WTC11 (cell line): Measurements from ENCODE around the gene PDZRN3. TPM values are rescaled to one million over a fixed set of nuclear protein-coding genes. Genes with fewer than 3 reads are reported as not detected.

Experiments used
- ATAC-seq: fragments of 200-7000 bp; cut with Tn5 transposase; 2 replicates; pipeline ENCODE4 v1.10.0; 2021; ENCODE audit warnings: mild to moderate bottlenecking, moderate library complexity
- CTCF ChIA-PET: fragments of 300-600 bp; sonication (Branson Sonifier 250); formaldehyde crosslinking; loops from one replicate; lab custom pipeline; 2021; ENCODE audit warnings: antibody characterized with exemption; lab: Charles Lee
- POLR2A ChIA-PET: fragments of 350-600 bp; sonication (Branson Sonifier 250); formaldehyde crosslinking; loops from one replicate; lab custom pipeline; 2021; ENCODE audit warnings: antibody characterized with exemption; lab: Charles Lee
- DNase-seq: peaks from one replicate; pipeline ENCODE4 v3.0.0; 2021; ENCODE audit warnings: low spot score
- H3K27ac Mint-ChIP-seq: 2 replicates; pipeline ENCODE4 v1.8.0; 2021; ENCODE audit warnings: mixed read lengths
- H3K27me3 Mint-ChIP-seq: 2 replicates; pipeline ENCODE4 v1.8.0; 2021; ENCODE audit warnings: low read depth, mild to moderate bottlenecking, moderate library complexity, mixed read lengths
- H3K36me3 Mint-ChIP-seq: 2 replicates; pipeline ENCODE4 v1.8.0; 2021; ENCODE audit warnings: mixed read lengths
- H3K4me1 Mint-ChIP-seq: 2 replicates; pipeline ENCODE4 v1.8.0; 2022; ENCODE audit warnings: mixed read lengths
- H3K4me3 Mint-ChIP-seq: 2 replicates; pipeline ENCODE4 v1.8.0; 2021; ENCODE audit warnings: mild to moderate bottlenecking, moderate library complexity, mixed read lengths
- H3K9me3 Mint-ChIP-seq: 2 replicates; pipeline ENCODE4 v1.8.0; 2021; ENCODE audit warnings: mixed read lengths
- GTF2I ChIP-seq: fragments of 250-450 bp; sonication (Bioruptor Pico); conservative IDR thresholded peaks from 2 replicates; pipeline ENCODE4 v1.4.0; 2021; ENCODE audit warnings: mild to moderate bottlenecking
- HMGA2 ChIP-seq: fragments of 250-450 bp; sonication (Bioruptor Pico); IDR thresholded peaks from 2 replicates; pipeline ENCODE4 v1.4.0; 2021; ENCODE audit warnings: mild to moderate bottlenecking, moderate library complexity
- NFE2L1 ChIP-seq: sonication (generic); formaldehyde crosslinking; IDR thresholded peaks from 2 replicates; pipeline ENCODE4 v1.8.1; 2023; ENCODE audit warnings: missing genetic modification reagents
- TCF7 ChIP-seq: sonication (generic); formaldehyde crosslinking; IDR thresholded peaks from 2 replicates; pipeline ENCODE4 v1.8.0; 2022; ENCODE audit warnings: mild to moderate bottlenecking, low read depth, missing genetic modification reagents, moderate library complexity
- ZNF138 ChIP-seq: sonication (generic); formaldehyde crosslinking; conservative IDR thresholded peaks from 2 replicates; pipeline ENCODE4 v1.8.1; 2022; ENCODE audit warnings: mild to moderate bottlenecking, moderate library complexity, missing genetic modification reagents
- ZNF263 ChIP-seq: sonication (generic); formaldehyde crosslinking; IDR thresholded peaks from 2 replicates; pipeline ENCODE4 v1.8.1; 2022; ENCODE audit warnings: low read depth, mild to moderate bottlenecking, moderate library complexity, missing genetic modification reagents
- ZNF317 ChIP-seq: sonication (generic); formaldehyde crosslinking; IDR thresholded peaks from 2 replicates; pipeline ENCODE4 v1.8.1; 2023; ENCODE audit warnings: low read depth, mild to moderate bottlenecking, moderate library complexity, missing genetic modification reagents, borderline replicate concordance
- total RNA-seq: library from RNA; stranded (reverse); gene quantifications from 3 replicates; pipeline ENCODE4 v1.2.3, GENCODE V29; 2021
- TF ChIP-seq, protein P1 (sequence below): sonication (generic); formaldehyde crosslinking; IDR thresholded peaks from 2 replicates; pipeline ENCODE4 v1.8.1; 2023; ENCODE audit warnings: mild to moderate bottlenecking, missing genetic modification reagents, borderline replicate concordance
- TF ChIP-seq, protein P2 (sequence below): fragments of 250-450 bp; sonication (Bioruptor Pico); conservative IDR thresholded peaks from 2 replicates; pipeline ENCODE4 v1.9.0; 2021; ENCODE audit warnings: mild to moderate bottlenecking
- TF ChIP-seq, protein P3 (sequence below): fragments of 200-600 bp; IDR thresholded peaks from 2 replicates; pipeline ENCODE4 v1.8.0; 2022; ENCODE audit warnings: antibody characterized with exemption
- TF ChIP-seq, protein P4 (sequence below): sonication (generic); formaldehyde crosslinking; conservative IDR thresholded peaks from 2 replicates; pipeline ENCODE4 v1.8.1; 2022; ENCODE audit warnings: mild to moderate bottlenecking, missing genetic modification reagents
- TF ChIP-seq, protein P5 (sequence below): fragments of 250-450 bp; sonication (Bioruptor Pico); IDR thresholded peaks from 2 replicates; pipeline ENCODE4 v1.9.0; 2021; ENCODE audit warnings: mild to moderate bottlenecking
- TF ChIP-seq, protein P6 (sequence below): sonication (generic); formaldehyde crosslinking; IDR thresholded peaks from 2 replicates; pipeline ENCODE4 v1.8.0; 2023; ENCODE audit warnings: mild to moderate bottlenecking, missing genetic modification reagents
- TF ChIP-seq, protein P7 (sequence below): sonication (generic); formaldehyde crosslinking; IDR thresholded peaks from 2 replicates; pipeline ENCODE4 v1.8.0; 2022; ENCODE audit warnings: mild to moderate bottlenecking, missing genetic modification reagents

The PDZRN3 gene
- total RNA-seq, 1 experiment from 2014 or later = 9.5 TPM

DNA sequence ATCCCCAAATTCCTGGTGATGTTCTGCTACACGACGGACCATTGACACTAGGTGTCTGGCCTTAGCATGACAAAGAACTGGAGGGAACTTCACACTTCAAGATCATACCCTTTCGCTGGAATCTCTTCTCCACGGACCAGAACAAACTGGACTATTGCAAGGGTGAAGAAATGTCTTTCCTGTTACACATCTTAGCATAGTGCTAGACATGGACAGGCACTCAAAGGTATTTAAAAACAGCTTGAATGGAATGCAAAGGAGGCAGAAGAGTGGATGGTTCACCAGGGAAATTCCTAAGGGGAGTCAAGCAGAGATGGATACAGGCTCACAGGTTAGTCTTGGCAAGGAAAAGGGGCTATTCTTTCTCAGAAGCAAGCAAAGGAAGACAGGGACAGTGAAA, 33.5 kb upstream of the PDZRN3 start:
- TF ChIP-seq ZNF138 (CRISPR knock-in tag) = no peak
- no peak for TF ChIP-seq HMGA2
- TF ChIP-seq, protein P1, sequence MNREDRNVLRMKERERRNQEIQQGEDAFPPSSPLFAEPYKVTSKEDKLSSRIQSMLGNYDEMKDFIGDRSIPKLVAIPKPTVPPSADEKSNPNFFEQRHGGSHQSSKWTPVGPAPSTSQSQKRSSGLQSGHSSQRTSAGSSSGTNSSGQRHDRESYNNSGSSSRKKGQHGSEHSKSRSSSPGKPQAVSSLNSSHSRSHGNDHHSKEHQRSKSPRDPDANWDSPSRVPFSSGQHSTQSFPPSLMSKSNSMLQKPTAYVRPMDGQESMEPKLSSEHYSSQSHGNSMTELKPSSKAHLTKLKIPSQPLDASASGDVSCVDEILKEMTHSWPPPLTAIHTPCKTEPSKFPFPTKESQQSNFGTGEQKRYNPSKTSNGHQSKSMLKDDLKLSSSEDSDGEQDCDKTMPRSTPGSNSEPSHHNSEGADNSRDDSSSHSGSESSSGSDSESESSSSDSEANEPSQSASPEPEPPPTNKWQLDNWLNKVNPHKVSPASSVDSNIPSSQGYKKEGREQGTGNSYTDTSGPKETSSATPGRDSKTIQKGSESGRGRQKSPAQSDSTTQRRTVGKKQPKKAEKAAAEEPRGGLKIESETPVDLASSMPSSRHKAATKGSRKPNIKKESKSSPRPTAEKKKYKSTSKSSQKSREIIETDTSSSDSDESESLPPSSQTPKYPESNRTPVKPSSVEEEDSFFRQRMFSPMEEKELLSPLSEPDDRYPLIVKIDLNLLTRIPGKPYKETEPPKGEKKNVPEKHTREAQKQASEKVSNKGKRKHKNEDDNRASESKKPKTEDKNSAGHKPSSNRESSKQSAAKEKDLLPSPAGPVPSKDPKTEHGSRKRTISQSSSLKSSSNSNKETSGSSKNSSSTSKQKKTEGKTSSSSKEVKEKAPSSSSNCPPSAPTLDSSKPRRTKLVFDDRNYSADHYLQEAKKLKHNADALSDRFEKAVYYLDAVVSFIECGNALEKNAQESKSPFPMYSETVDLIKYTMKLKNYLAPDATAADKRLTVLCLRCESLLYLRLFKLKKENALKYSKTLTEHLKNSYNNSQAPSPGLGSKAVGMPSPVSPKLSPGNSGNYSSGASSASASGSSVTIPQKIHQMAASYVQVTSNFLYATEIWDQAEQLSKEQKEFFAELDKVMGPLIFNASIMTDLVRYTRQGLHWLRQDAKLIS (CRISPR knock-in tag) = no peak
- TF ChIP-seq ZNF263 (CRISPR knock-in tag) = no peak
- no peak for TF ChIP-seq ZNF317 (CRISPR knock-in tag)
- TF ChIP-seq, protein P2, sequence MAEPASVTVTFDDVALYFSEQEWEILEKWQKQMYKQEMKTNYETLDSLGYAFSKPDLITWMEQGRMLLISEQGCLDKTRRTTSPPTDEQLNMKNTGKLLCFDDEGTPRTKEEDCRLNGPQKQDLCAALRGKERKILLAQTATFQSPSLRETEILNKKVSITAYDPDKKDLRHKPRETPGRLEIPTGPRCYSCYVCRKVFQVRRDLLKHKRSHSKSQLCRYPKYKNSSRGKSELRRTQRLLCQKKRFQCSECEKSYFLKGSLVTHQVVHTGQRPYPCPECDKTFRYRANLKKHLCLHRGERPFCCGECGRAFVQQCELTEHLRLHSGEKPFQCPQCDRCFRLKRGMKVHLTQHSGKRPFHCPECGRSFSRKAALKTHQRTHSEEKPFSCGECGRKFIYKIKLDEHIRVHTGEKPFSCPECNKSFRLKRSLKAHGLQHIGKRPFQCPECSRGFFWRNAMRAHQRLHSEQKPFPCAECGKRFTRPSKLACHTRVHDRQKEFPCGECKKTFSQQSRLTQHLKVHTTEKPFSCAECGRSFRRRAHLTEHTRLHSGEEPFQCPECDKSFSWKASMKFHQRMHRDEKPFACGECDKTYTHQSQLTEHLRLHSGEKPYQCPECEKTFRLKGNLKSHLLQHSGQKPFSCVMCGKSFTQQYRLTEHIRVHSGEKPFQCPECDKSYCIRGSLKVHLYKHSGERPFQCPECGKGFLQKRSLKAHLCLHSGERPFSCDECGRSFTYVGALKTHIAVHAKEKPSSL (CRISPR knock-in tag) = no peak
- TF ChIP-seq, all 79 proteins: peak for 0
- H3K4me3 Mint-ChIP-seq = no peak overlapping the region

DNA sequence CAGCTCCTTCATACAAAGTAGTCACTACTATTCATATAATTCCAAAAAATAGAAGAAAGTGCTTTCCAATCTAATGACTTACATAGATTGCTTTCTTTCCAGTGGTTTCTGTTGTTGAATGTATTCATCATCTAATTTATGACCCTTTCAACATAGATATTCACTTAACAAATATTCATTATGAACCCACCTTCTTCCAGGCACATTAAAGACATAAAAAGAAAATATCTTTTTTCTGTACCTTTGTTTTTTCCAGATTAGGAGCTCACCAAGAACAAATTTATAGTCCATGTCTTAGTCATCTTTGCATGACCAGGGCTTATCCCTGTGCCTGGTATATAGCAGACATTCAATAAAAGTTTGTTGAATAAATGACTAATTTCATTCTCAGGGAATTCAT, 32.4 kb upstream of the PDZRN3 start:
- DNase-seq = no peak
- no peak for TF ChIP-seq GTF2I (CRISPR knock-in tag)
- ATAC-seq = no peak
- Mint-ChIP-seq H3K4me3 (no peak overlapping the region), H3K9me3 (peaks cover 3% of the 10 kb centered on the region; the same call in 1 of the 2 replicates), H3K27ac (no peak overlapping the region), H3K4me1 (peaks cover 16% of the 10 kb centered on the region), H3K36me3 (no peaks in the 10 kb centered on the region), H3K27me3 (no peaks in the 10 kb centered on the region; the same call in 1 of the 2 replicates)
- ChIA-PET CTCF (no interaction called here), POLR2A (no interaction called here)

More for the DNA sequence above, 33.5 kb upstream of the PDZRN3 start:
- ATAC-seq (peak; percentile 80), DNase-seq (no peak)
- Mint-ChIP-seq H3K27me3 (no peaks in the 10 kb centered on the region; the same call in 1 of the 2 replicates), H3K36me3 (no peaks in the 10 kb centered on the region), H3K9me3 (peaks cover 3% of the 10 kb centered on the region; the same call in 1 of the 2 replicates), H3K4me1 (peaks cover 16% of the 10 kb centered on the region), H3K27ac (peak overlapping the region; percentile 0; the same call in 1 of the 2 replicates)
- ChIA-PET POLR2A (no interaction called here), CTCF (no interaction called here)

DNA sequence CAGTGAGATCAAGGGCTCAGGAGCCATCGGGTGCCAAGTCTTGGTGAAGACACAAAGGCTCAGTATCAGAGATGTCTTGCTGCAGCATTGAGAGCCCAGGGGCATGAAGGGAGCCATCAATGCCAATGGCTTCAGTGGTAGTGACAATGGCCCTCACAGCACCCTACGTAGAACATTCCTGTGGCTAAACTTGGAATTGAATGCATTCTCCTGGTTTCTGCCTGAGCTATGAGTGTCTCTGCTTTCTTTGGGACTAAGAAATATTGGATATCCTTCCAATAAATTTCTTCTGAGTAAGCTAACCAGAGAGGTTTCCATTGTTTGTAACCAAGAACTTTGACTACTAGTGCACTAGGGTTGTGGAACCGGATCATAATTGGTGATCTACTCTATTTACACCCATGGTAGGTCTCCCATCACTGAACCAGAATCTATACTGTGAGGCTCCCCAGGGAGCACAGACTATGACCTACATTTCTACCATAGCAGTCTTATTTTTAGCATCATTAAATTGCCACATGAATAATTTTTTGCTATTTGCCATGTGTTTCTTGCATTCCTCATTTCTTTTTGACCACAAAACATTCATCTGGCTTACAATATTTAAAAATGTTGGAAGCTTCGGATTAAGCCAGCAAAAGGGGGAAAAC, 31.6 kb upstream of the PDZRN3 start:
- CTCF ChIA-PET = no interaction called here
- no peak for ATAC-seq
- POLR2A ChIA-PET = no interaction called here
- Mint-ChIP-seq H3K4me1 (peaks cover 12% of the 10 kb centered on the region), H3K9me3 (peaks cover 3% of the 10 kb centered on the region; the same call in 1 of the 2 replicates), H3K27me3 (no peaks in the 10 kb centered on the region; the same call in 1 of the 2 replicates), H3K27ac (no peak overlapping the region), H3K4me3 (no peak overlapping the region), H3K36me3 (no peaks in the 10 kb centered on the region)
- DNase-seq = no peak
- TF ChIP-seq ZNF263 (CRISPR knock-in tag) (no peak), NFE2L1 (CRISPR knock-in tag) (no peak), TCF7 (no peak)
- TF ChIP-seq, protein P3, sequence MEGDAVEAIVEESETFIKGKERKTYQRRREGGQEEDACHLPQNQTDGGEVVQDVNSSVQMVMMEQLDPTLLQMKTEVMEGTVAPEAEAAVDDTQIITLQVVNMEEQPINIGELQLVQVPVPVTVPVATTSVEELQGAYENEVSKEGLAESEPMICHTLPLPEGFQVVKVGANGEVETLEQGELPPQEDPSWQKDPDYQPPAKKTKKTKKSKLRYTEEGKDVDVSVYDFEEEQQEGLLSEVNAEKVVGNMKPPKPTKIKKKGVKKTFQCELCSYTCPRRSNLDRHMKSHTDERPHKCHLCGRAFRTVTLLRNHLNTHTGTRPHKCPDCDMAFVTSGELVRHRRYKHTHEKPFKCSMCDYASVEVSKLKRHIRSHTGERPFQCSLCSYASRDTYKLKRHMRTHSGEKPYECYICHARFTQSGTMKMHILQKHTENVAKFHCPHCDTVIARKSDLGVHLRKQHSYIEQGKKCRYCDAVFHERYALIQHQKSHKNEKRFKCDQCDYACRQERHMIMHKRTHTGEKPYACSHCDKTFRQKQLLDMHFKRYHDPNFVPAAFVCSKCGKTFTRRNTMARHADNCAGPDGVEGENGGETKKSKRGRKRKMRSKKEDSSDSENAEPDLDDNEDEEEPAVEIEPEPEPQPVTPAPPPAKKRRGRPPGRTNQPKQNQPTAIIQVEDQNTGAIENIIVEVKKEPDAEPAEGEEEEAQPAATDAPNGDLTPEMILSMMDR = no peak
- TF ChIP-seq, protein P4, sequence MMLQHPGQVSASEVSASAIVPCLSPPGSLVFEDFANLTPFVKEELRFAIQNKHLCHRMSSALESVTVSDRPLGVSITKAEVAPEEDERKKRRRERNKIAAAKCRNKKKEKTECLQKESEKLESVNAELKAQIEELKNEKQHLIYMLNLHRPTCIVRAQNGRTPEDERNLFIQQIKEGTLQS (CRISPR knock-in tag) = no peak
- TF ChIP-seq, protein P5, sequence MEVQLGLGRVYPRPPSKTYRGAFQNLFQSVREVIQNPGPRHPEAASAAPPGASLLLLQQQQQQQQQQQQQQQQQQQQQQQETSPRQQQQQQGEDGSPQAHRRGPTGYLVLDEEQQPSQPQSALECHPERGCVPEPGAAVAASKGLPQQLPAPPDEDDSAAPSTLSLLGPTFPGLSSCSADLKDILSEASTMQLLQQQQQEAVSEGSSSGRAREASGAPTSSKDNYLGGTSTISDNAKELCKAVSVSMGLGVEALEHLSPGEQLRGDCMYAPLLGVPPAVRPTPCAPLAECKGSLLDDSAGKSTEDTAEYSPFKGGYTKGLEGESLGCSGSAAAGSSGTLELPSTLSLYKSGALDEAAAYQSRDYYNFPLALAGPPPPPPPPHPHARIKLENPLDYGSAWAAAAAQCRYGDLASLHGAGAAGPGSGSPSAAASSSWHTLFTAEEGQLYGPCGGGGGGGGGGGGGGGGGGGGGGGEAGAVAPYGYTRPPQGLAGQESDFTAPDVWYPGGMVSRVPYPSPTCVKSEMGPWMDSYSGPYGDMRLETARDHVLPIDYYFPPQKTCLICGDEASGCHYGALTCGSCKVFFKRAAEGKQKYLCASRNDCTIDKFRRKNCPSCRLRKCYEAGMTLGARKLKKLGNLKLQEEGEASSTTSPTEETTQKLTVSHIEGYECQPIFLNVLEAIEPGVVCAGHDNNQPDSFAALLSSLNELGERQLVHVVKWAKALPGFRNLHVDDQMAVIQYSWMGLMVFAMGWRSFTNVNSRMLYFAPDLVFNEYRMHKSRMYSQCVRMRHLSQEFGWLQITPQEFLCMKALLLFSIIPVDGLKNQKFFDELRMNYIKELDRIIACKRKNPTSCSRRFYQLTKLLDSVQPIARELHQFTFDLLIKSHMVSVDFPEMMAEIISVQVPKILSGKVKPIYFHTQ = no peak
- TF ChIP-seq, protein P6, sequence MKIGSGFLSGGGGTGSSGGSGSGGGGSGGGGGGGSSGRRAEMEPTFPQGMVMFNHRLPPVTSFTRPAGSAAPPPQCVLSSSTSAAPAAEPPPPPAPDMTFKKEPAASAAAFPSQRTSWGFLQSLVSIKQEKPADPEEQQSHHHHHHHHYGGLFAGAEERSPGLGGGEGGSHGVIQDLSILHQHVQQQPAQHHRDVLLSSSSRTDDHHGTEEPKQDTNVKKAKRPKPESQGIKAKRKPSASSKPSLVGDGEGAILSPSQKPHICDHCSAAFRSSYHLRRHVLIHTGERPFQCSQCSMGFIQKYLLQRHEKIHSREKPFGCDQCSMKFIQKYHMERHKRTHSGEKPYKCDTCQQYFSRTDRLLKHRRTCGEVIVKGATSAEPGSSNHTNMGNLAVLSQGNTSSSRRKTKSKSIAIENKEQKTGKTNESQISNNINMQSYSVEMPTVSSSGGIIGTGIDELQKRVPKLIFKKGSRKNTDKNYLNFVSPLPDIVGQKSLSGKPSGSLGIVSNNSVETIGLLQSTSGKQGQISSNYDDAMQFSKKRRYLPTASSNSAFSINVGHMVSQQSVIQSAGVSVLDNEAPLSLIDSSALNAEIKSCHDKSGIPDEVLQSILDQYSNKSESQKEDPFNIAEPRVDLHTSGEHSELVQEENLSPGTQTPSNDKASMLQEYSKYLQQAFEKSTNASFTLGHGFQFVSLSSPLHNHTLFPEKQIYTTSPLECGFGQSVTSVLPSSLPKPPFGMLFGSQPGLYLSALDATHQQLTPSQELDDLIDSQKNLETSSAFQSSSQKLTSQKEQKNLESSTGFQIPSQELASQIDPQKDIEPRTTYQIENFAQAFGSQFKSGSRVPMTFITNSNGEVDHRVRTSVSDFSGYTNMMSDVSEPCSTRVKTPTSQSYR = no peak
- TF ChIP-seq, protein P7, sequence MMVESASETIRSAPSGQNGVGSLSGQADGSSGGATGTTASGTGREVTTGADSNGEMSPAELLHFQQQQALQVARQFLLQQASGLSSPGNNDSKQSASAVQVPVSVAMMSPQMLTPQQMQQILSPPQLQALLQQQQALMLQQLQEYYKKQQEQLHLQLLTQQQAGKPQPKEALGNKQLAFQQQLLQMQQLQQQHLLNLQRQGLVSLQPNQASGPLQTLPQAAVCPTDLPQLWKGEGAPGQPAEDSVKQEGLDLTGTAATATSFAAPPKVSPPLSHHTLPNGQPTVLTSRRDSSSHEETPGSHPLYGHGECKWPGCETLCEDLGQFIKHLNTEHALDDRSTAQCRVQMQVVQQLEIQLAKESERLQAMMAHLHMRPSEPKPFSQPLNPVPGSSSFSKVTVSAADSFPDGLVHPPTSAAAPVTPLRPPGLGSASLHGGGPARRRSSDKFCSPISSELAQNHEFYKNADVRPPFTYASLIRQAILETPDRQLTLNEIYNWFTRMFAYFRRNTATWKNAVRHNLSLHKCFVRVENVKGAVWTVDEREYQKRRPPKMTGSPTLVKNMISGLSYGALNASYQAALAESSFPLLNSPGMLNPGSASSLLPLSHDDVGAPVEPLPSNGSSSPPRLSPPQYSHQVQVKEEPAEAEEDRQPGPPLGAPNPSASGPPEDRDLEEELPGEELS (CRISPR knock-in tag) = no peak
